Nephron (organoid): ENCODE data around the gene TRAPPC6A.

ENCODE experiments used
- H3K27ac Mint-ChIP-seq, 3 experiments: 2 replicates each; pipeline ENCODE4 v1.8.0; 2020; ENCODE audit warnings: mixed read lengths in 3 of 3, mild to moderate bottlenecking in 2 of 3, moderate library complexity in 1 of 3
- H3K27me3 Mint-ChIP-seq: 2 replicates; pipeline ENCODE4 v1.8.0; 2021; ENCODE audit warnings: low read depth, mild to moderate bottlenecking, moderate library complexity, mixed read lengths
- H3K36me3 Mint-ChIP-seq: 2 replicates; pipeline ENCODE4 v1.8.0; 2020; ENCODE audit warnings: low read depth, mixed read lengths
- H3K4me1 Mint-ChIP-seq: 2 replicates; pipeline ENCODE4 v1.8.0; 2020; ENCODE audit warnings: mixed read lengths
- H3K4me3 Mint-ChIP-seq, 3 experiments: 2 replicates each; pipeline ENCODE4 v1.8.0; 2020; ENCODE audit warnings: mild to moderate bottlenecking in 3 of 3, mixed read lengths in 3 of 3, moderate library complexity in 2 of 3
- H3K9me3 Mint-ChIP-seq: 2 replicates; pipeline ENCODE4 v1.8.0; 2020; ENCODE audit warnings: mixed read lengths
- TF ChIP-seq, protein P1 (sequence below), 3 experiments: fragments of 200-600 bp; sonication (generic); IDR thresholded peaks; one replicate each; pipeline ENCODE4 v1.5.0; 2021; ENCODE audit warnings: antibody characterized with exemption in 3 of 3; ENCODE audit not compliant: unreplicated experiment in 3 of 3

The TRAPPC6A gene

DNA sequence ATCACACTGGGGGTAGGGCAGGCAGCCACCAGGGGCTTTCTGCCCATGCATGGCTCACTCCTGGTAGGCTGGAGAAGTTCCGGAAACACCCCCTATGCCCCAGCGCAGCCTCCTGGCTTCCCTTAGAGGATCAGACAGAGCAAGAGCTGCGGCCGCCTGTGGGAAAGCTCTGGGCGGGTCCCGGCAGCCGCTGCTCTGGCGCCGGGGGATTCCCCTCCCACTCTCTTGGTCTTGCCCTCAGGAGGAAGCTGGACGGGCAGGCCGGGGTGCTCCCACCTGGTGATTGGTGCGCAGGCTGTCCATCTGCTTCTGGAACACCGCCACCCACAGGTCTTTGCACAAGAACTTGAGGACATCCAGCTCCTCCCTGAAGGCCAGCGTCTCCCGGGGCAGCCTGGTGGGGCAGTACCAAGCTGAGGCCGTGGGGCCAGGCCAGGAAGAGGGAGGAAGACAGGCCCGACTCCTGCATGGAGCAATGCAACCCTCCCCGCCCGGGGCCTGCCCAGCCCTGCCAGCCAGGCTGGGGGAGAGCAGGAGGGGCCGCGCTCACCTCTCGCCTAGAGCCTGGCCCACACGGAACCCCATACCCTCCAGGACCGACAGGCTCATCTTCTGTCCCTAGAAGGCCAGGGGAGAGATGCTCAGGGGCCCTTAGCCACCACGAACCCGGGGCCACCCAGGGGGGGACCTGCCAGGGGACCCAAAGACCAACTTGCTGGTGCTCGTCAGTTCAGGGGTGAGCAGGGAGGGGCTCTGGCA lies 13.3 kb downstream of the TRAPPC6A start:
- no peak overlapping the region for H3K27ac Mint-ChIP-seq
- TF ChIP-seq, protein P1, sequence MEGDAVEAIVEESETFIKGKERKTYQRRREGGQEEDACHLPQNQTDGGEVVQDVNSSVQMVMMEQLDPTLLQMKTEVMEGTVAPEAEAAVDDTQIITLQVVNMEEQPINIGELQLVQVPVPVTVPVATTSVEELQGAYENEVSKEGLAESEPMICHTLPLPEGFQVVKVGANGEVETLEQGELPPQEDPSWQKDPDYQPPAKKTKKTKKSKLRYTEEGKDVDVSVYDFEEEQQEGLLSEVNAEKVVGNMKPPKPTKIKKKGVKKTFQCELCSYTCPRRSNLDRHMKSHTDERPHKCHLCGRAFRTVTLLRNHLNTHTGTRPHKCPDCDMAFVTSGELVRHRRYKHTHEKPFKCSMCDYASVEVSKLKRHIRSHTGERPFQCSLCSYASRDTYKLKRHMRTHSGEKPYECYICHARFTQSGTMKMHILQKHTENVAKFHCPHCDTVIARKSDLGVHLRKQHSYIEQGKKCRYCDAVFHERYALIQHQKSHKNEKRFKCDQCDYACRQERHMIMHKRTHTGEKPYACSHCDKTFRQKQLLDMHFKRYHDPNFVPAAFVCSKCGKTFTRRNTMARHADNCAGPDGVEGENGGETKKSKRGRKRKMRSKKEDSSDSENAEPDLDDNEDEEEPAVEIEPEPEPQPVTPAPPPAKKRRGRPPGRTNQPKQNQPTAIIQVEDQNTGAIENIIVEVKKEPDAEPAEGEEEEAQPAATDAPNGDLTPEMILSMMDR (IDR thresholded peaks at IDR 0.05; ENCODE audit: unreplicated experiment in 3 of 3) = no peak
- H3K4me3 Mint-ChIP-seq = no peak overlapping the region
- H3K9me3 Mint-ChIP-seq = no peaks in the 10 kb centered on the region
- H3K27me3 Mint-ChIP-seq = peaks cover 14% of the 10 kb centered on the region
- H3K36me3 Mint-ChIP-seq = no peaks in the 10 kb centered on the region
- H3K4me1 Mint-ChIP-seq = no peaks in the 10 kb centered on the region

GRCh38 chr19:45163751-45164460 lies 14.1 kb downstream of the TRAPPC6A start:
- H3K27ac Mint-ChIP-seq = no peak overlapping the region
- TF ChIP-seq, protein P1 (IDR thresholded peaks at IDR 0.05; ENCODE audit: unreplicated experiment in 3 of 3) = no peak
- H3K27me3 Mint-ChIP-seq = peaks cover 14% of the 10 kb centered on the region
- H3K9me3 Mint-ChIP-seq = no peaks in the 10 kb centered on the region
- H3K4me3 Mint-ChIP-seq = no peak overlapping the region
- H3K36me3 Mint-ChIP-seq = no peaks in the 10 kb centered on the region
- H3K4me1 Mint-ChIP-seq = no peaks in the 10 kb centered on the region

GRCh38 chr19:45163156-45163555 lies 14.9 kb downstream of the TRAPPC6A start:
- Mint-ChIP-seq H3K36me3 (no peaks in the 10 kb centered on the region), H3K27me3 (peaks cover 14% of the 10 kb centered on the region), H3K27ac (no peak overlapping the region), H3K4me1 (no peaks in the 10 kb centered on the region), H3K4me3 (no peak overlapping the region), H3K9me3 (no peaks in the 10 kb centered on the region)
- TF ChIP-seq, protein P1 (IDR thresholded peaks at IDR 0.05; ENCODE audit: unreplicated experiment in 3 of 3) = no peak

- Mint-ChIP-seq H3K36me3 (no peaks in the 10 kb centered on the region), H3K27me3 (peaks cover 18% of the 10 kb centered on the region), H3K4me3 (no peak overlapping the region), H3K9me3 (no peaks in the 10 kb centered on the region), H3K4me1 (no peaks in the 10 kb centered on the region), H3K27ac (no peak overlapping the region)
- TF ChIP-seq, protein P1 (IDR thresholded peaks at IDR 0.05; ENCODE audit: unreplicated experiment in 3 of 3) = no peak
These were observed 15.4 kb downstream of the TRAPPC6A start for GRCh38 chr19:45162608-45163143.

- Mint-ChIP-seq H3K4me3 (no peak overlapping the region), H3K36me3 (no peaks in the 10 kb centered on the region), H3K4me1 (no peaks in the 10 kb centered on the region), H3K27me3 (peaks cover 21% of the 10 kb centered on the region), H3K9me3 (no peaks in the 10 kb centered on the region), H3K27ac (no peak overlapping the region)
- TF ChIP-seq, protein P1 (IDR thresholded peaks at IDR 0.05; ENCODE audit: unreplicated experiment in 3 of 3) = peak; percentile 58 to 64 (median 58)
These were observed 16.1 kb downstream of the TRAPPC6A start for GRCh38 chr19:45161738-45162607.
